GM19328 (cell line): Measurements from ENCODE around the gene DZIP1L.

ENCODE experiments used
- ATAC-seq: cut with Tn5 transposase; IDR thresholded peaks from one replicate; pipeline ENCODE4 v1.9.1; 2021; ENCODE audit warnings: mild to moderate bottlenecking, moderate library complexity; ENCODE audit not compliant: unreplicated experiment

DZIP1L gene

DNA sequence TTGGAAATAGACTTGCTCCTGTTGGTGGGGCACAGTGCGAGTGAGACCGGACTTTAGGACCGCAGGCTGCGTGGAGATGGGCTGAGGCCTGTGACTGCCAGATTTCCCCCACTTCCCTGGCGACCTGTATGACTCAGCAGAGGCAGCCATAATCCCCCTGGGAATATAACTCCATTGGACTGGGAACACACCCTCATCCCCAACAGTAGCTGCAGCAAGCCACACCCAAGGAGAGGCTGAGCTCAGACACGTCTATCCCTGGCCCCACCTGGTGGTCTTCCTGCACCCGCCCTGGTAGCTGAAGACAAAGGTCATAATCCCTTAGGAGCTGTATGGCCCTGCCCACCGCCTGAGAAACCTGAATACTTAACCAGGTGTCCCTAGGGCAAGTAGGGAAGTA is 42.6 kb downstream of the DZIP1L start:
- ATAC-seq, result no peak

DNA sequence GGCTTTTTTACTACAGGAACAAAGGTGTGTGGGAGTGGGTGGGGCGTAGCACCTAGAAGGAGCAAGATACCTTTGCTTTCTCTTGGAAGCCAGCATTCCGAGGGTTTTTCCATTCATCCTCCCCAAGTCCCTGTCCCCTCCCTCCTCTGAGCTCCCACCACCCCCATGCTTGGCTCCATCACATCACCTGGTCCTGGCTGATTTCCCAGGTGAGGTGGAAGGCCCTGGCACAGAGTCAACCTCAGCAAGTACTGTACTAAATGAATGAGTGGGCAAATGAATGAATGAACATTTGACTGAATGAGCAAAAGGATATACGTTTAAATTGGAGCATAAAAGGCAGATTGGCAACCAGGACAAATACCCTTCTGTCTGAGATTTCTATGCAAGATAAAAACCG is 45.4 kb downstream of the DZIP1L start:
- ATAC-seq, result no peak

DNA sequence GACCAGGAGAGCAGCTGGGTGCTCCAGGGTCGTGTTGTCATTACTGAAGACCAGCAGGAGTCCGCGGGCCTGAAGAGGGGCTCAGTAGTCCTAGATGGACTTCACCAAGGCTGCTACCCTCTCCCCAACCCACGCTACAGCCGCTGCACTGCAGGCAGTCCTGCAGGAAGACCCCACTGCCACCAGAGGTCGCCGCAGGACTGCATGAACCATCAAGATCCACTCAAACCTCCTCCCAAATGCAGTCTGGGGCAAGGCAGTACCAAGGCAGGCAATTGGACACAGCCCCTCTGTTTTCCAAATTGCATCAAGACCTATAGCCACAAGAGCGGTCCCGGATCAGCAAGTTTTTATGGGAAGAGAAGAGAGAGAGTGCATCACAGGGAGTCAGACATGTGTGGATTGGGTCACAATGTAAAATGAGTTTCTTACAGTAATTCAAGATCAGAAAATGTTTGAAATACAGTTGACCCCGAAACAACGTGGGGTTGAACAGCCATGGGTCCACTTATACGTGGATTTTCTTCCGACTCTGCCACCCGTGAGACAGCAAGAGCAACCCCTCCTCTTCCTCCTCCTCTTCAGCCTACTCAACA is 46.7 kb downstream of the DZIP1L start:
- peak; percentile 61 for ATAC-seq

DNA sequence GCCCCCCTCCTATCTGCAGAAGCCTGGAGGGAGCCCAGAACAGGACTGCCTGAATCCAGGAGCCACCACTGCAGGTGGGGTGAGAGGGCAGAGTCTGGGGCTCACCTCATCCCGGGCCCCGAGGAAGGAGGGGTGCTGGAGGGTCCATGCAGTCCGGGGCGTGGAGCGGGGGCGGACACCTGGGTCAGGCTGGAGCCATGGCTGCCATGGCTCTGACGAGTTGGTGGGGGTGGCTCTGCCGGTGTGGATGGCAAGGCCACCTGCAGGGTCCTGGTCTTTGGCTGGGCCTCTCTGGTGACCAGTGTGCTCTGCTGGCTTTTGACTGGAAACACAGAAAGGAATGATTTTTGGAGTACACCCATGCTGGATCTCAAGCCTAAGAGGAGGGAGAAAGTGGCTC is 47.4 kb downstream of the DZIP1L start:
- ATAC-seq, result no peak

DNA sequence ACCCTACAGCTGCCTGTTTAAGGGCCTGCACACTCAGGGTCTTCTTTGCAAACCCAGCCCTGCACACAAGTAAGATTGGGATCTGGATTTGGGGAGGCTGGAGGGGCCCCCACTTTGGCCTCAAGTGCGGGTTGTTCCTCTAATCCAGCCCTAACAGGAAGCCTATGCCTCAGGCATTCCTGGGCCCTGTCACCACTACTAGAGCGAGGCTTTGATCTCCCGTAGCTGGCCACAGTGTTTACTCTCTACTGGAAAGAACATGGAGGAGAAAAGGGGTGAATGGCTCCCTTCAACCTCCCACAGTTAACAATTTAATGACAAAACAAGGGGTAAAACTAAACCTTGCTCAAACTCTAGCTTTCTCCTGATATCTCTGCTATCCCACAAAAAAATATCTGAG is 48.4 kb downstream of the DZIP1L start:
- no peak for ATAC-seq

DNA sequence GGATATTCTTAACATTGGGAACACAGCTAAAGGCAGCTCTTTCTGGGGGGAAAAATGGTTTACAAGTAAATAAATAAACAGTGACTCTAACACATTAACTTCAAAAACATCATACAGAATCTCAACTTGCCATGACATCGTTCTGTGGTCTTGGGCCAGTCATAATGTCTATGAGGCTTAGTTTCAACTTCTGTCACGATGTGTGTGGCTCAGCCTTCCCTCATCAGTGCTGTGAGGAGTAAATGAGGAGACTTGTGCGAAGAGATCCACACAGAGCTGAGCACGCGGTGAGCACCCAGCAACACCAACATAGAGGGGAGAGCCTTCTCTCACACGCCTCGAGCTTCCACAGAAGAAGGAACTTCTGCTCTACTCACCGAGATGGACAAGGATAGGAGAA is 49.0 kb downstream of the DZIP1L start:
- peak; percentile 70 for ATAC-seq

DNA sequence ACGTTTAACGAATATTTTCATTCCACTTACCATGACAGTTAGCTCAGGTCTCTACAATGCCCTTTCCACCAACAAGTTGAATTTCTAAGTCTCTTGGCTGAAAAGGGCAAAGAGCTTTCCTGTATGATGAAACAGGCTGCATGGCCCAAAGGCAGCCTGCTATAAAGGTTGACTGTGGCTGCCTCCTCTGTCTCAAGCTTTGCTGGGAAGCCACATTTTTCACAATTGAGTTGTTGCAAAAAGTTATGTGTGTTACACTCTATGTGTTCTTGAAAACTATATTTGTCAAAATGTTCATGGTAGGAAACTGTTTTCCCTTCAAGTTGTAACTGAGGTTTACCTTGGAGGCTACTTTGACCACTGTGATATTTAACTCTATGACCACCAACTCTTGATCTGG is 49.5 kb downstream of the DZIP1L start:
- ATAC-seq, result no peak

DNA sequence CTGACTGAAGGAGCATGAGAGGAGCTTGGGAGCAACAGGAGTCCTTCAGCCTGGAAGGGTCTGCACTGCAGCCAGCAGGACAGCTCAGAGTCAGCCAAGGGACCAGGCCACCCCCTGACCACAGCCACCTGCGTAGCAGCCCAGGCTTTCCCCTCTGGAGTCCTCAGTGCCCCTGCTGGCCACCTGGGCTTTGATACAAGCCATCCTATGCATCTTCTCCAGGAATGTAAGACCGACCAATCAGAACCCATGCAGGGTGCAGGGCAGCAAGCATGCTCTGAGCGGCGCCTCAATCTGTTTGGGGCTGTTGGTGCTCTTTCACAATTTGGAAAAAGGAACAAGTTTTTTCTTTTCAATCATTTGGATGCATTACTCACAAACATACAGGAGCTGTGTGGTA is 52.0 kb downstream of the DZIP1L start:
- no peak for ATAC-seq

DNA sequence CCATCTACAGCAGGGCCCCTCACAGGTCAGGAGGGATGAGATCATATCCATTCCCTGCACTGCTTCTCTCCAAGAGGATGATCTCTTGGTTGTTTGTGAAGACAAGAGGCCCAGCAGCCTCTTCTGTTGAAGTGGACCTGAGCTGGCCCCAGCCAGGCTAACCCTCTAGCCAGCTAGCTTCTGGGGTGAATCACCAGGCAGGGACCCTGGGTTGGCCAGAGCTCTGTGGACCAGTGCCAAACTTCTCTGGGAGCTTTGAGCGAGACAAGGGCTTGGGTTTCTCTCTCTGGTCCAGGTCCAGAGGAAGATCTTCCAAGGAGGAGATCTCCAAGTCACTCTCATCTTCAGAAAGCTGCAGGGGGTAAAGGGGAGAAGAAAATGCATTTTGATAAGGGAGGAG is 52.8 kb downstream of the DZIP1L start:
- ATAC-seq, result no peak

DNA sequence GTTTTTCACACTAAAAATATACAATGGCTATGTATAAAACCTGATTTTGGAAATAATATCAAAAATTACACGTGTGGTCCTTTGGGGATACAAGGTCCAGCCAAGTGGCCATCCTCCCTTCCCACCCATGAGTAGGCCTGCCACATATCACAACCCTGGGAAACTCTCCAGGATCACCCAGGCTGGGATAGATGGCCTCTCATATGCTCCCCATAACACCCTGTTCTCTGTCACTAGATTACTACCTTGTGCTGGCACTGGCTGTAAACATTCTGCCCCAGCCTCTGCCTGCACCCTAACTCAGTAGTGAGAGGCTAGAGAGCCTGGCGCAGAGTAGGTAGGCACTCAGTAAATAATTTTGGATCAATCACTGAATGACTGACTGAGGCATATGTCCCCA is 53.4 kb downstream of the DZIP1L start:
- no peak for ATAC-seq

DNA sequence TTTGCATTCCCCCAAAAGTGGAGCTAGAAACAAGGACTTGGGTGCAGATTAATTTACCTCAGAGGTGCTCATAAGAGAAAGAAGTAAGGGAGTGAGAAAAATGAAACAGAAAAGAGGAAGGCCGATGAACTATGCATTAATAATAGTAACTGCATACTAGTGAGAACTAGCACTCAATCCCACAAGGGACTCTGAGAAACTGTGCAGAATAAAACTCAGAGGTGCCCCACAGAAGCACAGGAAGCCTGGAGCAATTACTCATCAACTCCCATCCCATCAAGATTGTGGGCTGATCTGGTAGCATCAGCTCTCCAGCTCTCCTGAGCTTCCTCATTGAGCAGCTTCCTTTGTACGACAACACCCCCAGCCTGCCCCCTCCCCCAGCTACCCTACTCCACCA is 54.6 kb downstream of the DZIP1L start:
- peak; percentile 45 for ATAC-seq

DNA sequence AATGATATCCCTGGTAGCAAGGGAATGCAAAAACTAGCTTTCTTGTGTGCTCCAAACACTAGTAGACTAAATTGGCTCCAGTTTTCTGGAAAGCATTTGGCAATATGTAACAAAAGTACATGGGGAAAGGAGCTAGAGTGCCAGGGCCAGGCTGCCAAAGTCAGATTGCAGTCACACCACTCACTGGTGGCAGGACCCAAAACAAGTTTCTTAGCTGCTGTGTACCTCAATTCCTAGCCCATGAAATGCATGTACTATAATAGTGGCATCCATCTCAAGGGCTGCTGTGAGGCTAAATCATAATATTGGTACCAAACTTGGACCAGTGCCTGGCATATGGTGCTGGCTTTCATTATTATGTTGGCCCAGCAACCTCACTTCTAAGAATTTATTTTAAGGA is 56.1 kb downstream of the DZIP1L start:
- ATAC-seq, result no peak

DNA sequence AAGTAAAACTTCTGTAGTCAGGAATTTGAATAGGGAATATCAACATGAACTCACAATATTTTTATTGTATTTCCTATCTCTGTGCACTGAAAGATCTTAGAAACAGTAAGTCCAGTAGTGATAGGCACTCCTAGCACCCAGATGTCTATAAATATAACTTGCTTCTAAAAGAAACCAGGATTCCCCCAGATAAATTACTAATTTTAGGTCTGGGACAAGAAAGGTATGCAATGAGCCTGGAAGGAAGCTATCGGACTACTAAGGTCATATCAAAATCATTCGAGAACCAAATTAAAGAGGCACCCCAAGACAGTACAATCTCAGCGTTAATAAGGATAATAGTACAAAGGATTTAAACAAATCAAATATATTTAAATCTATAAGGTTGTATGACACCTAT is 58.0 kb downstream of the DZIP1L start:
- ATAC-seq, result no peak

DNA sequence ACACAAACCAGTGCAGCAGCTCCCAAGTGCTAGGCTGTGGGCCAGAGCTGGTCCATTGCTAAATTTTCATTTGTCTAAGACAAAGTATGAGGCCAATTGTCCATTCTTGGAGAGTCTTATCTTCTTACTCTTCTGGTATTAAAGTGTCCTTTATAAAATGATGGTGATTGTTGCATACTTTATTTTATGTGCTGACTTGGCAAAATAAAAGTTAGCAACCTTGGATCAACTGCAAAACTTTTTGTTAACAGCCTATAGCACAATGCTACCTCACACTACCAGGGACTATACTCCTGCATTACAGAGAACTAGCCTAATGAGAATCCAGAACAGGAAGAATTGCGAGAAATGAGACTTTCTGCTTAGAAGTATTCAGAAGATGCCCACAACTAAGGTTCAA is 61.4 kb downstream of the DZIP1L start:
- ATAC-seq, result no peak

DNA sequence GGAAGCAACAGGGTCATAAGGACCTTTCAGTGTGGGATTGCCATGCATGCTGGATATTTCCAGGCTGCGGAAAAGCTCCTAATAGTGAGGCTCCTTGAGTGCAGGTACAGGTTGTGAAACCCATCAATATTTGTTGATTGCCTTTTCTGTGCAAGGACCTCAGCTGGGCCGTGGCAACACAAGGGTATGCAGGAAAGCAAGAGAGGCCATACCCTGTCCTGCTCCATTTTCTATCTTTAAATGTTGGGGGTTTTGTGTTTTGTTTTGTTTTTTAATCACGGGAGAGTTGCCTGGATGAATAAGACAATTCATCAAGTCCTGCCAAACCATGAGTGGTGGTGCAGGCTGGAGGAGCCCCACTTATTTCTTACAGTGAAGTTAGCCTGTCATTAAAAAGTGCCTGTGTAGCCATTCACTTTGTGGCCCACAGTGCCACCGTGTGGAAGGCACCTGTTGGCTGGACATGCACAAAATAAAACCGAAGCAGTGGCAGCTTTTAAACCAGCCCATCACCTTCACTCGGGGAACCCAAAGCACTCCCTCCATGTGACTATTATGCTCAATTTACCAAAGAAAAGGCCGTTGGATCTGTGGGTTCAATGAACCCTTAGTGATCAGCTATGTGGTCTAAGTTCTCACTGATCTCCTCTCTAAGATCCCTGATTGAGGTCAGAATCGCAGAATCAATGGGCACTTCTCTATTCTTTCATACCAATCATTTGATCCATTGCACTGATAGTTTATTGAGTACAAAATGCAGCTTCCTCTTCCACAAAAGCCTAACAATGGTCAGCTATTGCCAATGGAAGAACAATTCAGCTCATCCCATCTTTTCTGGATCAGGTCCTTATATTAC is 63.2 kb downstream of the DZIP1L start:
- ATAC-seq, result peak; percentile 70

DNA sequence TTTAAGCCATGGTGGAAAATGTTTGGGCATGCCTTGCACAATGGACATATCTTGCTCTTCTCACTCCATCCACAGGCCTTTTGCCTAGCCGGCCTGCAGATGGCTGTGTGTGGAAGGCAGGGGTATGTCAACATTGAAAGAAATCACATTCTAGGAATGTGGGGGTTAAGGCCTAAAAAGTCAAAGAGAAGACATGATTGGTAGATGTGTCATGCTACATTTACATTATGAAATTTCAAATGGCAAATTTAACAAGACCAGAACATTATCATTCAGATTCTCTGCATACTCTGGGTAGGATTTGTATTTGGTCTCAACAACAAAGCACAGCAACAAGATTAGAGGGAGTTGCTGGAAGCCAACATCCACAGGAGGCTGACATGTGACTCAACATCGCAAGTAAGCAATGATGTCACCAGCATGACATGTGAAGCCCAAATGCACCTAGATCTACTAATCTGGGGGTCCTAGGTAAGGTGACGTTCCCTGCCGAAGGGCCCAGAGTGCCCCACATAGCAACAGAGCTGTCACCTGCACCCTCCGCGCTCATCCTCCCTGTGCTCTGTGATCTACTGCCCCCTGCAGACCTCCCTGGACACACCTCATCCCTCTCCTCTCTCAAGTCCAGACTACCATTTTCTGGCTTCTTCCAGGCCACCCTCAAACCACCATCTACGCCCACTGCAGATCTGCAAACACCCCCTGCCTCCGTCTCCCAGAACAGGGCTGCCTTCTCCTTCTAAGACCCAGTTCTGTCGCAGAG is 66.1 kb downstream of the DZIP1L start:
- ATAC-seq, result no peak

DNA sequence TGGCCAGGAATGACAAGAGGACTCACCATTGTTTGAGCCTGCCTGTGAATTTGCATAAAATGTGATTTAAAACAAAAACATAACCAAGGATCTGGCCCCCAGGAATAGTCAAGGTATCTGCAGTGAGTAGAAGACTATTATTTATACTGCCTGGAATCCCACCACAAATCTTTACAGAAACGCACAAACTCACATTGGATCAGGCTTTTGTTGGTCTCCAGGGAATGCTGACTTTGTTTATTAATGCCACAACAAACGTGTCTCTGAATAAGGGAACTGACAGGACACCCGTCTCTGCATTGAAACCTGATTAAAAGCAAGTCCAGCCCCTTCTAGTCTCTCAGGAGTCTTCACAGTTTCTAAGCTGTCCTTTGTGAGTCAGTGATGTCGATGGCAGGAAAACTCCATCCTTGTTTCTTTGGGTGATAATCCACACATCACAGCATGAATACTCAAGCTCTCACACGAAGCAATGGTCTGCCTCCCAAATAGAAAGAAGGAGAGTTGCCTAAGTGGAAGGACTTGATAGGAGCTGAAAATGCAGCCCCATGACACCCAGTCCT is 67.7 kb downstream of the DZIP1L start:
- ATAC-seq, result no peak

DNA sequence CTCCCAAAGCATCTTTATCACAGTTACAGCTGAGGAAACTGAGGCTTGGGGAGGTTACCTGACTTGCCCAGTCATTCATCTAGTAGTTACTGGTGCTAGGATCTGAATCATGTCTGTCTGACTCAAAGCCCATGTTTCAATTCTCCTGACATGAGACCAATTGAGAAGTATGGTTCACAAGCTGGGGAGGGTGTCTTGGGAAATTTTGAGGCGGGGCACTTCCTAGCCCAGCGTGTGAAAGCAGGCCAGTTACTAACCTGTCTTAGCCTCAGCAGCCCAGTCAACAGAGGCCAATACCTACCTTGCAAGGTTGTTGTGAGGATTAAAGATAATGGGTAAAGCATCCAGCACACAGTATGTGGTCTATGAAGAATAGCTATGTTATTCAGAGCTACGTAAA is 68.5 kb downstream of the DZIP1L start:
- ATAC-seq, result no peak

DNA sequence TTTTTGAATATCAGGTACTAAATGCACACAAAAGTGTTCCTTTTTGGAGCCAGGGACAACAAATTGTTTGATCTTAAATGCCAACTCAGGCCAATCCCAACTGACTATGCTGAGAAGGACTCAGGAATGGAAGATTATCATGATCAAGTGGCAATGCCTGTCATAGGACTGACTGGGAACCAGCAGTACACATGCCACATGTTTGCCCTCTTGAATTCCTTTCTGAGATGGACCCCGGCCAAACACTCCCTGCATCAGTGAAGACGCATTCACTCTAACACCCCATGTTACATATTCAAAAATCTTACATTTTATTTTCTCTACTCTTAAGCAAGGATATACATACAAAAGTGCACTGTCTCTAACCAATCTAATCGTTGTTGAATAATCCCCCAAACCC is 69.3 kb downstream of the DZIP1L start:
- no peak for ATAC-seq

DNA sequence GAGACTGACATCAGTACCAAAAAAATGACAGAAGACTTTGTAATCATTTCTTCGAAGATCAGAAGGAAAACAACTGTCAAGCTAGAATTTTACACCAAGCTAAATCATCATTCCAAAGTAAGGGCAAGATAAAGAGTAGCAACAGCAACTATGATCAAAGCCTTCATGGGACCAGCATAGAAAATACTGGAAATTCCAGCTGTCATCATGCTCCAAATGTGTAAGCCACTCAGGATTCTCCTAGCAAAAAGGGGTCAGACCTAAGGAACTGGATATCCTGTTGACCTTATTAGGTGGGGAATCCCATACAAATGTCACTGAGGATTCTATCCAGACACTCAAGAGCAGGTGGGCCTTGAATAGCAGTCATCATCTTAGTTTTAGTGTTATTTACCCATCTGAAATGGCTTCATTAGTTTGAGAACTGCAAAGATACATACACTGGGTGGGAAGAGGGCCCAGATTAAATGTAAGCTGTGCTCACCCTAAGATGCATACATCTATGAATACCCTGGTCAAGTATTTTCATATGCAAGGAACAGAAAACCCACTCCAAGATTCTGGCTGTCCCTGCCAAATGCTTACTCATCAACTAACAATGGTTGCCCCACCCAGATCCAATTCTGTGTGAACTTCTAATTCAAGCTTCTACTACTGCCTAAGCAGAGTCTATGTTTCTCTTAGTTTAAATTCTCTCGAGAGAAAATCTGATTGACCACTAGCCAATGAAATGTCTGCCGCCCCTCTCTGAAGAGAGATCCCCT is 72.0 kb downstream of the DZIP1L start:
- no peak for ATAC-seq

DNA sequence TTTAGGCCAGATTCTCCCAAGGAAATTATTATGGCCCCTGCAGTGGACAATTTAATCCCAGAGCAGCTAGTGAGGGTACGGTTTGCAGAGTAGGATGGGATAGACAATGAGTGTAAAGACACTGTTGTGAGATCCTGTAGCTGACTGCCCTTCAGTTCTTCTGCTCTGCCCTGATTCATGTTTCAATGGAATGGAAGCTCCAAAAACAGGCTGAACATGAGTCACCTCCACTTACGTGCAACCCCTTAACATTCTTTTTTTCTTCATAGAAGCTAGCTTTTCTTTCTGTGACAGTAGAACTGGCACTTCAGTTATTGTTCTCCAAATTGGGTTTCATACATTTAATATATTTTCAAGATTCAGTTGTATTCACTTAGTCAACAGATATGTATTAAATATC is 73.4 kb downstream of the DZIP1L start:
- no peak for ATAC-seq
